Liver (tissue), 3 donors: ENCODE measurements around the gene DCAF8L2.

ENCODE experiments used
- GABPA ChIP-seq, 2 donors: IDR thresholded peaks in 1 of 2; conservative IDR thresholded peaks in 1 of 2; 2 replicates each; pipeline ENCODE4 v1.6.1; 2016; ENCODE audit warnings: antibody characterized with exemption in 2 of 2, mild to moderate bottlenecking in 1 of 2, moderate library complexity in 1 of 2
- JUND ChIP-seq, 2 donors: IDR thresholded peaks; 2 replicates each; pipeline ENCODE4 v1.6.1; 2016; ENCODE audit warnings: antibody characterized with exemption in 2 of 2
- RXRA ChIP-seq, 2 donors: IDR thresholded peaks; 2 replicates each; pipeline ENCODE4 v1.6.1; 2017 to 2018; ENCODE audit warnings: antibody characterized with exemption in 2 of 2, mild to moderate bottlenecking in 1 of 2
- TF ChIP-seq, protein P1 (sequence below): fragments of 150-350 bp; IDR thresholded peaks from 2 replicates; pipeline ENCODE4 v1.5.1; 2017; ENCODE audit warnings: improper control_type of control experiment, low read depth, low read length; ENCODE audit not compliant: missing input control
- TF ChIP-seq, protein P2 (sequence below): IDR thresholded peaks from 2 replicates; pipeline ENCODE4 v1.6.1; 2016; ENCODE audit warnings: antibody characterized with exemption, mild to moderate bottlenecking
- TF ChIP-seq, protein P3 (sequence below): IDR thresholded peaks from 2 replicates; pipeline ENCODE4 v1.6.1; 2016; ENCODE audit warnings: antibody characterized with exemption
- donor health status: healthy.
- donor health status: healthy.

DNA sequence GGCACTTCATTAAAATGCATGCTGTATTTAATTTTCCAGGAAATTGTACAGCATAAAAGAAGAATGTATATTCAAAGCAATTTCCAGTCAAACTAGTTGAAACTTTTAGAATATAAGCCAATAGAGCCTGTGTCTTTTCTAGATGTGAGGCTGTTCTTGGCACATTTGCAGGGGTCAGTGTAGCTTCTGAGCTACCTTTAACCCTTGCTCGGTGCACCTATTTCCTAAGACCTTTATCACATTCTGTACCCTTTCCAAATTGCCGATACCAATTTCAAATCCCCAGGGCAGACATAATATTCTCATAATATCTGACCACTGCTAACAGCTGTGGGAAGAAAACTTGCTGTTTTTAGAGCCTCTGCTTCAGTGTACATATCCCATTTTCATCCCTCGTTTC lies 43.2 kb downstream of the DCAF8L2 start:
- TF ChIP-seq GABPA (IDR thresholded peaks at IDR 0.05 in 1 of 2, conservative IDR thresholded peaks at IDR 0.05 in 1 of 2) (no peak), JUND (IDR thresholded peaks at IDR 0.05) (no peak), RXRA (IDR thresholded peaks at IDR 0.05) (no peak)
- TF ChIP-seq, protein P1, sequence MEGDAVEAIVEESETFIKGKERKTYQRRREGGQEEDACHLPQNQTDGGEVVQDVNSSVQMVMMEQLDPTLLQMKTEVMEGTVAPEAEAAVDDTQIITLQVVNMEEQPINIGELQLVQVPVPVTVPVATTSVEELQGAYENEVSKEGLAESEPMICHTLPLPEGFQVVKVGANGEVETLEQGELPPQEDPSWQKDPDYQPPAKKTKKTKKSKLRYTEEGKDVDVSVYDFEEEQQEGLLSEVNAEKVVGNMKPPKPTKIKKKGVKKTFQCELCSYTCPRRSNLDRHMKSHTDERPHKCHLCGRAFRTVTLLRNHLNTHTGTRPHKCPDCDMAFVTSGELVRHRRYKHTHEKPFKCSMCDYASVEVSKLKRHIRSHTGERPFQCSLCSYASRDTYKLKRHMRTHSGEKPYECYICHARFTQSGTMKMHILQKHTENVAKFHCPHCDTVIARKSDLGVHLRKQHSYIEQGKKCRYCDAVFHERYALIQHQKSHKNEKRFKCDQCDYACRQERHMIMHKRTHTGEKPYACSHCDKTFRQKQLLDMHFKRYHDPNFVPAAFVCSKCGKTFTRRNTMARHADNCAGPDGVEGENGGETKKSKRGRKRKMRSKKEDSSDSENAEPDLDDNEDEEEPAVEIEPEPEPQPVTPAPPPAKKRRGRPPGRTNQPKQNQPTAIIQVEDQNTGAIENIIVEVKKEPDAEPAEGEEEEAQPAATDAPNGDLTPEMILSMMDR = no peak
- TF ChIP-seq, protein P2, sequence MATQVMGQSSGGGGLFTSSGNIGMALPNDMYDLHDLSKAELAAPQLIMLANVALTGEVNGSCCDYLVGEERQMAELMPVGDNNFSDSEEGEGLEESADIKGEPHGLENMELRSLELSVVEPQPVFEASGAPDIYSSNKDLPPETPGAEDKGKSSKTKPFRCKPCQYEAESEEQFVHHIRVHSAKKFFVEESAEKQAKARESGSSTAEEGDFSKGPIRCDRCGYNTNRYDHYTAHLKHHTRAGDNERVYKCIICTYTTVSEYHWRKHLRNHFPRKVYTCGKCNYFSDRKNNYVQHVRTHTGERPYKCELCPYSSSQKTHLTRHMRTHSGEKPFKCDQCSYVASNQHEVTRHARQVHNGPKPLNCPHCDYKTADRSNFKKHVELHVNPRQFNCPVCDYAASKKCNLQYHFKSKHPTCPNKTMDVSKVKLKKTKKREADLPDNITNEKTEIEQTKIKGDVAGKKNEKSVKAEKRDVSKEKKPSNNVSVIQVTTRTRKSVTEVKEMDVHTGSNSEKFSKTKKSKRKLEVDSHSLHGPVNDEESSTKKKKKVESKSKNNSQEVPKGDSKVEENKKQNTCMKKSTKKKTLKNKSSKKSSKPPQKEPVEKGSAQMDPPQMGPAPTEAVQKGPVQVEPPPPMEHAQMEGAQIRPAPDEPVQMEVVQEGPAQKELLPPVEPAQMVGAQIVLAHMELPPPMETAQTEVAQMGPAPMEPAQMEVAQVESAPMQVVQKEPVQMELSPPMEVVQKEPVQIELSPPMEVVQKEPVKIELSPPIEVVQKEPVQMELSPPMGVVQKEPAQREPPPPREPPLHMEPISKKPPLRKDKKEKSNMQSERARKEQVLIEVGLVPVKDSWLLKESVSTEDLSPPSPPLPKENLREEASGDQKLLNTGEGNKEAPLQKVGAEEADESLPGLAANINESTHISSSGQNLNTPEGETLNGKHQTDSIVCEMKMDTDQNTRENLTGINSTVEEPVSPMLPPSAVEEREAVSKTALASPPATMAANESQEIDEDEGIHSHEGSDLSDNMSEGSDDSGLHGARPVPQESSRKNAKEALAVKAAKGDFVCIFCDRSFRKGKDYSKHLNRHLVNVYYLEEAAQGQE = no peak
- TF ChIP-seq, protein P3, sequence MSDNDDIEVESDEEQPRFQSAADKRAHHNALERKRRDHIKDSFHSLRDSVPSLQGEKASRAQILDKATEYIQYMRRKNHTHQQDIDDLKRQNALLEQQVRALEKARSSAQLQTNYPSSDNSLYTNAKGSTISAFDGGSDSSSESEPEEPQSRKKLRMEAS = no peak
